GM18517 (cell line): ENCODE data around the gene S100A2.
"Not testable (repeated sequence)": the region's sequence is repeated elsewhere in the genome, so short reads cannot be mapped to it uniquely, and the experiment has no call there.

Experiments
- ATAC-seq: cut with Tn5 transposase; IDR thresholded peaks from one replicate; pipeline ENCODE4 v1.9.1; 2021; ENCODE audit warnings: mild to moderate bottlenecking, moderate library complexity; ENCODE audit not compliant: unreplicated experiment

The S100A2 gene

DNA sequence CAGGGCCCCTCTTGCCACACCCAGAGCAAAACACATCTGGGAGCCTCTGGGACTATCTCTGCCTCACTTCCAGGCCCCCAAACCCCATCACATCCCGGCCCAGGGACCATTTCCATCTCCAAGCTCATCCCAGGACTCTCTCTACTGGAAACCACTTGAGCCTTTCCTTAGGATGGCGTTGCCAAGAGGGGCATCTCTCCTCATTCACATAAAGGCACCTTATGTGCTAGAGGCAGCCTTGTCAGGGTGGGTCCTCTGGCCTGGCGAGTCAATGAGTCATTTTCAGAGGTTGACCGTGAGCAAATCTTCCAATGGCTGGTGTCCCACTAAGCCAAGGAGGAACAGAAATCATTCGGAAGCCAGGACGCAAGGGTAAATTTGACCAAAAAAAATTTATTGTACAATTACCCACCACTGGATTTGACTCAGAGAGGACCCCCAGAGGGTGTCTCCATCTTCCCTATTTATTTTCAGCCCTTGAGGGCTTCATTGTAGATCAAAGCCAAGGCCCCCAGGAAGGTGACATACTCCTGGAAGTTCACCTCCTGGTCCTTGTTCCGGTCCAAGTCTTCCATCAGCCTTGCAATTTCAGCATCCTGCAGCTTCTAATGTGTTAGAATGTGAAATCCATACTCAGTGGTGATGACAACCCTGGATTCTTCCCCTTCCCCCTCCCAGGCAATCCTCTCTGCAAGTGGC is 31.3 kb downstream of the S100A2 start:
- ATAC-seq = no peak

DNA sequence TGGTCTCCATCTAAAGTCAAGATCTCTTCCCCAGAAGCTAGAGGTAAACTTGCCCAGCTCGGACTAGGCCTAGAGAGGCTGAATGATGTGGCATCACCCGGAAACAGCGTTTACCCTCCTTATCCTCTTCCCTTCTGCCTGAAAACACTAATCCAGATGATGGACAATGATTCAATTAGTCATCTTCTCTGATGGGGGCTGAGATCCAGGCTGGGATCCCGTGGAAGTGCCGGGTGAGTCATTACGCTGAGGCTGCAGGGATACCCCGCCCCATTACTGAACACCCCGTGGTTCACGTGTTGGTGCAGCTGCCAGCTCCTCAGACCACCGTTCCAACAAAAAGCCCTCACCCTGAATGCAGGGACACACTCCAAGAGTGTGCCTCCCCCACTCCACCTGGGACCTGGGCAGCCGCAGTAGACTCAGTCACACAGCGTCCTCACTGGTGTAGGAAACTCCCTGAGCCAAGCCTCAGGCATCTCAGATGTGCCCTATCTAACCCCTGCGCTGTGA is 31.9 kb downstream of the S100A2 start:
- ATAC-seq = no peak

DNA sequence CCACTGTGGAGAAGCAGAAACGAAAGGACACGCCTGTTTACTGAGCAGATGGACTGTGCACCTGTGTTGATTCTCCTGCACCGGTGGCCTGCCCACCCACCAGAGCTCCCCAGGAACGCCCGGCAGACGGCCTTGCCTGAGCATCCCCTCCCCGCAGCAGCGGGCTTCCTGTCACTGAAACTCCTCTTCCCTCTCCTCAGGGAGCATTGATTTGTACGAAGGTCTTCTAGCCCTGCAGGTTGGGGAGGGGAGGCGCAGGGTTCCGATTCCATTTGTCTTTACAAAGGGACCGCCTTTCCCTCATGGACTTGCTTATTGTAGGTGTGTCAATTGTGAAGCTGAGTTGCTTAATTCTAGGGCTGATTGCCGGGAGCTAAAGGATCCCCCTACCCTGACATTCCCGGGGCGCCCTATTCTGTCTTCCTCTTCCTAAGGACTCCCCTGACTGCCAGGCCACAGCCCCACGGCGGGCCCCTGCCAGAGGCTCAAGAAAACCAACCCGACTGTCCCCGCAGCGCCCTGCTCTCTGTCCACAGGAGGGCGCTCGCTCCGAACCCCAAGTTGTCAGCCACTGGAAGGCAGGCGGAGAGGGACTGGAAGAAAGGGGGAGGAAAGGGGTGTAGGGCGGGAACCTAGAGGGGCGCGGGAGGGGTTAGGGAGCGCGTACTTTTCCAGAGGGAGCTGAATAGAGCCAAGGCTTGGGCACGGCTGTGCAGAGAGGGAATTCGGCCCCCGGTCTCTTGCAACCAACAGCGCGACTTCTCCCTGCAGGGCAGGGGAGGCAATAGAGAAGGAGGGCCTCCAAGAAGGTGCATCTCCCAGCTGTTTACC is 32.7 kb downstream of the S100A2 start:
- no peak for ATAC-seq

DNA sequence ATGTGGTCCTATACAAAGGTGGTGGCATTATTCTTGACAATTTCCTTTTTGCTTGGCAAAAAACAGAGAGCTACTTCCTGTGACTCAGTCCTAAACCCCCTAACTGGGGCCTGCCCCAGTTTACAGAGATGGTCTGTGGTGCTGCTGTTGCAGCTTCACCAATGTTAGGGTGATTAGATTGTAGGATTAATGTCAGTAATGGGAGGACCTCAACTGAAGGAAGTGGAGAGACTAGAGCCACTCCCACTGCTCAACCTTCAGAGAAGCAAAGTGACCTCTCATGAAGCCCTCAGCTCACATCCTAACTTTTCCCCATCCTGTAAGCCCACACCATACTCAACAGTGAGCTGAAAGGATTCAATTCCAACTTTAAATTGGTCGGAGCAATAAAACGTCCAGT is 33.5 kb downstream of the S100A2 start:
- ATAC-seq = no peak

DNA sequence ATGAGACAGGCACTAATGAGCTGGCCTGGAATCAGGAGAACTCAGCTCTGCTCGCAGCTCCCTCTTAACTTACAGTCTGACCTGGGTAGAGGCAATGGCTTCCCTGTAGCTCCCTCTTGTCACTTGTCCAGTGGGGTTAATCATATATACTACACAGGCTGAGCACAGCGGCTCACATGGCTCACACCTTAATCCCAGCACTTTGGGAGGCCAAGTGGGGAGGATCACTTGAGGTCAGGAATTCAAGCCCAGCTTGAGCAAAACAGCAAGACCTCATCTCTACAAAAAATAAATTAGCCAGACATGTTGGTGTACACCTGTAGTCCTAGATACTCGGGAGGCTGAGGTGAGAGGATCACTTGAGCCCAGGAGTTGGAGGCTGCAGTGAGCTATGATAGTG is 34.0 kb downstream of the S100A2 start:
- no peak for ATAC-seq

DNA sequence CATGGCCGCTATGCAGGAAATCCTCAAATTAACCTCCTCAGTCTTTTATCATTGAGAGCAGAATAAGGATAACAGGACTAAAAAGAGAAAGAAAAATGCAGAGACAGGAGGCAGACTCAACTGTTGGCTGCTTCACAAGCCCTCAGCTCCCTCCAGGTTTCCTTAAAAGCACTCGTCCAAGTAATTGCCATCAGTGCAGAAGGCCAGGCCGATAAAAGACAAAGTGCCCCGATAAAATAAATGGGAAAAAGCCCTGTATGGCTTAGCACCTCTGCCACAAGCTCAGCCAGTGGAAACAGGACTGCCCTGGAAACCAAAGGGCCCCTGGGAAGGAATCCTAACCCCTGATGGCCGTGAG is 38.0 kb downstream of the S100A2 start:
- no peak for ATAC-seq

DNA sequence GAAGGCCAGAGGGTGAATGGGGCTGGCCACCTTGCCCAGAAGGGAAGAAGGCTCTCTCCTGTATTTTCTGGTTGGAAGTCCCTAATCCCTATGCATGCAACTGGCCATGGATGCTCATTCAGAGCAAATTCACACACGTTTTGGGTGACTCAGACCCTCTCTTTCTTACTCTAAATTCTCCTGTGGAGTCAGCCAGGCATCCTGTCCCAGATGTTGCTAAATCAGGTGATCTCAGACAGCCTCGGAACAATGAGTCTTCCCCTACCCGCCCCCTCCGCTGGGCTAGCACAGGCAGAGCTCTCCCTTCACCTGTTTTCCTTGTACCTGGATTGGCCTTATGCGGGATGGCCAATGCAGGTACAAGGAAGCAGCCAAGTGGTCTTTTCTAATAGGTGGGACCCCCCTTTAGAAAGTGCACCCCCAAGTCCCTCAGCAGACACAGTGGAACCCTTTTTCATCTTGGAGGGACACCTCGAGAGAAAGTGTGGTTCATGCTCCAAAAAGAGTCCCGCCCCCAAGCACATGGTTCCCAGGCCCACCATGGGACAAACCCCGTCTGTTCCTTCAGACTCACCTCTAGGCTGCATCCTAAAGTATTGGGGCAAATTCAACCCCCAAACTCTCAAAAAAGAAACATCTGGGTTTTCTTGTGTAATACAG is 38.5 kb downstream of the S100A2 start:
- no peak for ATAC-seq

DNA sequence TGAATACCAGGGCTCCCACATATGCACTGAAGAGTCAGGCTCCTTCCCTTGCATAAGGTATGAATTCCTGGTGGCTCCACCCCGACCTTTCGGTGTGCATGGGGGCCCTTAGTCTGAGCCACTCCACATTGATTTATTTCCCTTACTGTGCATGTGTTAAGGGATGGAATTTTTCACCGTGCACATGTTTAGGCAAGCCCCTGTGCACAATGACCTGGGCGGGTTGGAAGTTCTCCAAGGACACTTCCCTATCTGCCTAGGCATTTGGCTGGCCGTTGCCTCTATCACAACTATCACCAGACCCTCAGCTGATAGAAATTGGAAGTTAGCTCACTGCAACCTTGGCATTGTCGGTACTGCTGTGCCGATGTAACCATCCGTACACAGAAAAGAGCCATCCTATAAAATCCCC is 39.5 kb downstream of the S100A2 start:
- ATAC-seq = no peak

DNA sequence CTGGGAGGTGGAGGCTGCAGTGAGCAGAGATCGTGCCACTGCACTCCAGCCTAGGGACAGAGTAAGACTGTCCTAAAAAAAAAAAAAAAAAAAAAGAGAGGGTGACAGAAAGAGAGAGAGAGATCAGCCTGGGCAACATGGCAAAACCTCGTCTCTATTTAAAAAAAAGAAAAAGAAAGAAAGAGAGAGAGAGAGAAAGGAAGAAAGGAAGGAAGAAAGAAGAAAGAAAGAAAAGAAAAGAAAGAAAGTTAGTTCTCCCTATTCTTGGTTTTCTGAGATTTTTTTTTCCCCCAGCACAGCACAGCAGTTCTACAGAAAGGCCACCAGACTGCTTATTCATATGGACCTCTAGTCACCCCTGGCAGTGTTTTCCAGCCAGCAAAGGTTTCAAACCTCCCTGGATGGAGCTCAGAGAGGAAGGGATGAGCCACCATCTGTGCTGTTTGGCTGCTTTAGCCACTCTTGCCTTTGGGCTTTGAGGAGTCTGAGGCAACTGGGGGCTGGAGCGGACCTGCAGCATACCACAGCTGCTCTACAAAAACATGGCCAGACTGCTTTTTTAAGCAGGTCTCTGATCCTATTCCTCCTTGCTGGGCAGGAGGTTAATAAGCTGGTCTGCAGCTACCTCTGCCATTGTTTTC is 40.4 kb downstream of the S100A2 start:
- ATAC-seq = no peak

DNA sequence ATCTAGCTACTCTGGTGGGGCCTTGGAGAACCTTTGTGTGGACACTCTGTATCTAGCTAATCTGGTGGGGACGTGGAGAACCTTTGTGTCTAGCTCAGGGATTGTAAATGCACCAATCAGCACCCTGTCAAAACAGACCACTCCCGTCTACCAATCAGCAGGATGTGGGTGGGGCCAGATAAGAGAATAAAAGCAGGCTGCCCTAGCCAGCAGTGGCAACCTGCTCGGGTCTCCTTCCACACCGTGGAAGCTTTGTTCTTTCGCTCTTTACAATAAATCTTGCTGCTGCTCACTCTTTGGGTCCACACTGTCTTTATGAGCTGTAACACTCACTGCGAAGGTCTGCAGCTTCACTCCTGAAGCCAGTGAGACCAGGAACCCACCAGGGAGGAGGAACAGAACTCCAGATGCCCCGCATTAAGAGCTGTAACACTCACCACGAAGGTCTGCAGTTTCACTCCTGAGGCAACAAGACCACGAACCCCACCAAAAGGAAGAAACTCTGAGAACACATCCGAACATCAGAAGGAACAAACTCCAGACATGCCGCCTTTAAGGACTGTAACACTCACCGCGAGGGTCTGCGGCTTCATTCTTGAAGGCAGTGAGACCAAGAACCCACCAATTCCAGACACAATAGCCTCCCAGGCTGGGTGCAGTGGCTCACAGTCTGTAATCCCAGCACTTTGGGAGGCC is 43.1 kb downstream of the S100A2 start:
- not testable (repeated sequence) for ATAC-seq

DNA sequence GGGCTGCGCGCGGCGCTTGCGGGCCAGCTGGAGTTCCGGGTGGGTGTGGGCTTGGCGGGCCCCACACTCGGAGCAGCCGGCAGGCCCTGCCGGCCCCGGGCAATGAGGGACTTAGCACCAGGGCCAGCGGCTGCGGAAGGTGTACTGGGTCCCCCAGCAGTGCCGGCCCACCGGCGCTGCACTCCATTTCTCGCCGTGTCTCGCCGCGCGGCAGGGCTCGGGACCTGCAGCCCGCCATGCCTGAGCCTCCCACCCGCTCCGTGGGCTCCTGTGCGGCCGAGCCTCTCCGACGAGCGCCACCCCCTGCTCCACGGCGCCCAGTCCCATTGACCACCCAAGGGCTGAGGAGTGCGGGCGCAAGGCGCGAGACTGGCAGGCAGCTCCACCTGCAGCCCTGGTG is 43.8 kb downstream of the S100A2 start:
- ATAC-seq = not testable (repeated sequence)

DNA sequence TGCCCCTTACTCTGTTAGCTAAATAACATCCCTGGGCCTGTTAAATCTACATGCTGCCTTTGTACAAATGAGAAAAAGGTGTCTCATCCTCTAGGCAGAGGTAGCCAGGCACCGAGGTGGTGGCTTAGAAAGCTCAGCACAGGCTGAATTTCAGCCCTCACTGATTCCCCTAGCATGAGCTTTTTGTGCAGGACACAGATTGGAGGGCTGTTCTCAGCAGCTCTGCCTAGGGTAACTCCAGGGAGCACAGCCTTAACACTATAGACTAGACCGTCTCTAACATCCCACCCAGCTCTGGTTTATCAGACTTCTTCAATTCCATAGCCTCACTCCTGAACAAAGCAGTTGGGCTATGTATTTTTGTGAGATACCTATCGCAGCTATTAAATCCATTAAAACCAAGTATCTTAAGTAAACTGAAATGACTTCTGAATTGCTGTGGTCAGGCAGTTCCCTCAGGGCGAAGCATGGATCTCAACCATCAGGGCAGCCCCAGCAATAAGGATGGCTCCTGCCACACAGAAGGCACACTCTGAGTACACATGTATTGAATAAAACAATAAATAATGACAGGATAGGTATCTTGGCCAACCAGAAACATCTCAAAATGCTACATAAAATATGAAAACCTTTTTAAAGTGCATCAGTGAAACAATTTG is 44.7 kb downstream of the S100A2 start:
- no peak for ATAC-seq

DNA sequence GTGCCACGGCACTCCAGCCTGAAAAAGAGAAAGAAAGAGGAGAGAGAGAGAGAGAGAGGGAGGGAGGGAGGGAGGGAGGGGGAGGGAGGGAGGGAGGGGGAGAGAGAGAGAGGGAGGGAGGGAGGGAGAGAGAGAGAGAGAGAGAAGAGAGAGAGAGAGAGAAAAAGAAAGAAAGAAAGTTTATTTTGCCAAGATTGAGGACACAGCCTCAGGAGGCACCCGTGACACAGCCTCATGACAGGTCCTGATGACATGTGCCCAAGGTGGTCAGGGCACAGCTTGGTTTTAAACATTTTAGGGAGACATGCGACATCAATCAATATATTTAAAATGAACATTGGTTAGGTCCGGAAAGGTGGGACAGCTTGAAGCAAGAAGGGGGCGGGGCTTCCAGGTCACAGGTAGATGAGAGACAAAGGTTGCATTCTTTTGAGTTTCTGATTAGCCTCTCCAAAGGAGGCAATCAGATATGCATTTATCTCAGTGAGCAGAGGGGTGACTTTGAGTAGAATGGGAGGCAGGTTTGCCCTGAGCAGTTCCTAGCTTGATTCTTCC is 45.4 kb downstream of the S100A2 start:
- not testable (repeated sequence) for ATAC-seq

DNA sequence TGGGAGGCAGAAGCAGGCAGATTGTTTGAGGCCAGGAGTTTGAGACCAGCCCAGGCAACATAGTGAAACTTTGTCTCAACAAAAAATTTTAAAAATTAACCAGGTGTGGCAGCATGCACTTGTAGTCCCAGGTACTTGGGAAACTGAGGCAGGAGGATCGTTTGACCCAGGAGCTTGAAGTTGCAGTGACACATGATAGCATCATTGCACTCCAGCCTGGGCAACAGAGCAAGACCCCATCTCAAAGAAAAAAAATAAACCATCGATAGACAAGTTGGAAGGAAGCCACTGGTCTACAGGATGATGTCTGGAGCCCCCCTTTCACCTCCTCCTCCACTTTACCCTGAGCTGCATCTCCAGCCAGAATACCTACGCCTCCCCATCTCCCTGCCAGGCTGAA is 46.4 kb downstream of the S100A2 start:
- no peak for ATAC-seq

DNA sequence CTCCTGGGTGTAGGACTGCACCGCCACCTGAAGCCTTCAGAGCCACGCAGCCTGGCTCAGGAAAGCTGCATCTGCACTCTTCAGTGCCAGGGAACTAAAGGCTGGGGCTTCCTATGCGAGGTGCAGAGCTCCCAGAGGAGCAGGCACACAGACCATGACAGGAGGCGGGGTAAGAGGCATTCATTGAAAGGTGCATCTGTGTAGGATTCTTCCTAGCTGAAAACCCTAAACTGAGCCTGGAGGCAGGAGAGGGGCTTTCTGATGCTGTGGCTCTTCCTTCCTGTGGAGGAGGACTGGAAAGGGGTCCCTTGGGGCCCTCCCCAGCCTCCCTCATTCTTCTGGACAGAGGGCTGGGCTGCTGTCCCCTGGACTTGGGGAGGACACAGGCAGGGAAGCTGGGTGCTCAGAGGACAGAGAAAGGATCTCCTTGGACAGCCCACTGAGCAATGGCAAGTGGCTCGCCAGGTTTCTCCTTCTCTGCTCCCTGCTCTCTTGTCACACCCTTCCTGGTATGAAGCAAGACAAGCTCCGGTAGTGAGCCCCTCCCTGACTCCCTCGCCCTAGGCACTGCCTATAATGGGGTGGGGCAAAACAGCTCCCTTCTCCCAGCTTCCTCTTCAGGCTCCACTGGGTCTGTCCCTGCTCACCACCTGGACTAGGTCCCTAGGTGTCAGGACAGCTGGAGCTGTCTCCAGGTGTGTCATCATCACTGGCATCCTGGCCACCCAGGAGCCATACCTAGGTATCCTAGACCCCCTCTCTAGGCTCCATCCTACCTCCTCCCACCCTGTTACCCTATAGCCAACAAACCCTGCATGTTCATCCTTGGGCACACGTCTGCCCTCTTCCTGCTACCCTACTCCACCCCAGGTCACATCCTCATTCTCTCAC is 49.9 kb downstream of the S100A2 start:
- ATAC-seq = no peak

DNA sequence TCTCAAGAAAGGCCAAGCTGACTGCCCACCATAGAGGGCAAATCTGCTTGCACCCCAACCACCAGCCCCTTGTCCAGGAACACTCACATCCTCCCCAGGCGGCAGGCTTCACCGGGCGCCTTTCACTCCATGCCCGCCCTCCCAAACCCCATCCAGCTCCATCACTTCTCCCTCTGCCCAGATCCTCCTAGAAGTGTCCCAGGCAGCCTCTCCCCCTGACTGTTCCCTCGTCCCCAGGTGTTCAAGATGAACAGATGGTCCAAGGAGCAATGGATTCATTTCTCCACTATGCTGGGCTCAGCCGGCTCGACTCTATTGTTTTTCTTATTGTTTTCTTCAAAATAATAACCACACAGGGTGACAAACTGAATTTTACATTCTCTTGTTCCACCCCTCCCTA is 52.0 kb downstream of the S100A2 start:
- ATAC-seq = no peak

DNA sequence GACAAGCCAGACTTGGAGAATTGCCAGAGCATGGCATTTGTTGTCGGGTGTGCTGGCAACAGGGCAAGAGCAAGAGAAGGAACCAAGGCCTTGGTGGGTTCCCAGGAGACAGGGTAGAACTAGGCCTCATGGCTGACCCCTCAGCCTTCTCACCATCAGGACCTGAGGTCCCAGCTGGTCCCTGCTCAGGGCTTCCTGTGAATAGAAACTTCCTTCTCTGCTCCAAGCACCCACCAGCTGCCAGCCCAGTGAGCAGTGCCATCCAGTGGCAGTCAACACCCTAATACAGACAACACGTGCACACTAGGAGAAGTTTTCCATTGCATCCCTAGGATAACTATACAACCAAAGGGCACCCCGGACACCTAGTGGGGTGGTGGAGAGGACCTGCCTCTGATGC is 52.6 kb downstream of the S100A2 start:
- no peak for ATAC-seq
